RCC 7860 (cell line): ENCODE results near the gene MAP2K2.

ENCODE experiments used
- DNase-seq: peaks from one replicate; pipeline ENCODE4 v3.0.0-alpha.2; 2015; ENCODE audit warnings: low spot score
- FAIRE-seq: peaks from 2 replicates; lab custom pipeline; 2012; peaks lifted over from hg19 to GRCh38; lab: Jason Lieb, UNC

MAP2K2 gene

GRCh38 chr19:4046946-4047683, 76.8 kb downstream of the MAP2K2 start:
- FAIRE-seq (no peak), DNase-seq (no peak)

DNA sequence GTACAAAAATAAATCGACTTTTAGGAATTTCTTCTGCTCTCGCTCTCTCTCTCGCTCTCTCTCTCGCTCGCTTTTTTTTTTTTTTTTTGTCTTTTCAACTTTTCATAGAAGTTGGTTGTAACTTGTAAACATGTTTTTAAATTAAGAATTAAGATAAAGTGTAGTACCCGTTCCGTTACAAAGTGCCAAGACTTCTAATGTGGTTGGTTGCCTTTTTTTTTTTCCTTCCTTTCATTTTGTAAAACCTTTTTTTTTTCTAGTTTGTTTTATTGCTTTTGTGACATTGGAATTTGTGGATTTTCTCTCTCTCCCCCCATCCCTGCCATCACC, 77.6 kb downstream of the MAP2K2 start:
- FAIRE-seq (no peak), DNase-seq (no peak)

DNA sequence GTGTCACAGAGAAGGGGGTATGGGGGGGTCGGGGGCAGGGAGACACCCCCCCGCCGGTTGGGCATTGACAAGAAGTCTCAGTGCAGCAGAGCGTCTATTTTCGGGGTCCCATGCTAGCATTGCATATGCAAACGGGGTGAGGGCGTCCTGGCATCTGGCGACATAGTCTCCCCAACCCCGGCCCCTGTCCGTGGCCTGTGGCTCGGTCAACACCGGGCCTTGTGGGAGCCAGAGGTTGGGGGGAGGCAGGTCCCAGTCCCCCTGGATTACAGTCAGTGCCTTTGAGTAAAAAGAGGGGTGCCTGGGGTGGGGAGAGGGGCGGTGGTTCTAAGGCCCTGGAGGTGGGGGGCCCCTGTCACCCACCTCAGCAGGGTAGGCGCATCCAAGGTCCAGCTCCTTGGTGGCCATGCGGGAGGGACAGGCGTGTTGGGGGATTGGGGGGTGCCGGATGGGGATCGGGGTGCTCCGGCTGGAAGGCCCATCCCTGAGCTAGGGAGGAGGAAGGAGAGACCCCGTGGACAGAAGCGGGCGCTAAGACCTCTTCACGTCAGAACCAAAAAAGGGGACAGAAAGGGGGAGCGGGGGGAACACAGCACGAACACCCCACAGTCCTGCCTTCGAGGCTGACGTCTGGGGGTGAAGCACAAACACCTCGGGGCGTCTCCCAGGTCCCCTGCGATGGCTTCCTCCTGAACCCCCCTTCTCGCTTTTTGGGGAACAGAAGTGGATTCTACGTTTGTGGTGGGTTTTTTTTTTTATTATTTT, 78.1 kb downstream of the MAP2K2 start:
- FAIRE-seq (no peak), DNase-seq (no peak)

GRCh38 chr19:4044990-4045465, 78.9 kb downstream of the MAP2K2 start:
- DNase-seq (no peak), FAIRE-seq (no peak)

DNA sequence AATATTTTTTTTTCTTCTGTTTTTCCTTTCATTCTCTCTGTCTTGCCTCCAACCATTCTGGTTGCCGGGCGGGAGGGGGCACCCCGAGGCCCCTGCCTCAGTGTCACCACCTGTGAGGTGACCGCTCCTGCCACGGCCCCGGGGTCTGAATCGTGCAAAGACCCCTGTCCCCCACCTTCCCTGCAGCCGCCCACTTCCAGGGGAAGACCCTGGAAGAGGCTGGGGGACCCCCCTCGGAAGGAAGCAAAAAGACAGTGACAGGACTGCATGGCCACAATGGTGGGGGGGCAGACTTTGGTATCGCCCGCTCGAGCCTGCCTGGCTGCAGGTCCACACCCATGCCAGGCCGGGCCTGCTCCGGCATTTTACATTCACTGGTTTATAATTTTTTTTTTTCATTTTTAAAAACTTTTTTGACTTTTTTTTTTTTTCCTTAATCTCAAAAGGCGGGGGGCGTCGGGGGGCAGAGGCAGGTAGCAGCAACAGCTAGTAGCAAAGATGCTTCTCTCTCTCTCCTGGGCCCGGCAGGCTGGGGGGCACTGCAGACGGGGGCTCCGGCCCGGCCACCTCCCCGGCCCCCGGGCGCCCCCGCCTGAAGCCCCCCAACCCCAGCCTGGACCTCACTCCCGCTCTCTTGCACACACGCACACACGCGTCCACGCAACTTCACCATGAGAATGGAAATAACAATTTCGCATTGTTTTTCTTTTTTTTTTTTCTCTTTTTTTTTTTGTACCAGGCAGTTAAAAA, 79.8 kb downstream of the MAP2K2 start:
- FAIRE-seq = no peak
- no peak for DNase-seq

- DNase-seq (no peak), FAIRE-seq (no peak)
Measured at GRCh38 chr19:4043401-4043800, 80.5 kb downstream of the MAP2K2 start.

GRCh38 chr19:4042731-4043082, 81.2 kb downstream of the MAP2K2 start:
- FAIRE-seq = no peak
- DNase-seq = no peak

DNA sequence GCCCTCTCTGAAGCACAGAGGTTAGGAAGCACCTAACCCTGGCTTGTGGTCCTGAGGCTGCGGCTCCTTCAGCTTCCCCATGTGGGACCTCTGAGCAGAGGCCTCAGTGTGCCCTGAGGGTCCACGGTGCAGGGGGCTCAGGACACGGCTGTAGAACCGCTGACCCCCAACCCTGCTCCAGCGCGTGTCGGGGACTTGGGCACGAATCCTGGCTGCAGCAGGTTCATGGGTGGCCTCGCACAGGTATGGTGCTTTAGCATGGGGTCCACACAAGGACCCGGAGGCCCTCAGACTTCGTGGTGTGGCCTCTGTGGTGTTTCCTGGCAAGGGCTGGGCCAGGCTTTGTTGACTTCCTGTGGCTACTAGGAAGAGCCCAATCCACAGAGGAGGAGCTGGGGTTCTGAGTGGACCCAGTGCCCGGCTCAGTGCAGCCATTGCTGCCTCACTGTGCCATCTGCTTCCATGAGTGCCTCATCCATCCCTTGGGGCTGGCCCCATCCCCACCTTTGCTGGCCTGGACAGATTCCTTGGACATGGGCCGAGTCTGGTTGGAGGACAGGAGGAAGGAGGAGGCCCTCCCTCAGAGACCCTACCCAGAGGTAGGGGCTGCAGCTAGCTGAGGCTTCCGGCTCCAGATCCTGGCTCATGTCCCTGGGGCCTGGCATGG, 81.7 kb downstream of the MAP2K2 start:
- DNase-seq (no peak), FAIRE-seq (no peak)
